GM23248 (cell line): ENCODE results near the gene CLCF1.

ENCODE experiments used
- EZH2 ChIP-seq: fragments of 200-600 bp; sonication (generic); IDR thresholded peaks from 2 replicates; pipeline ENCODE4 v1.6.1; 2018; ENCODE audit warnings: antibody characterized with exemption, mild to moderate bottlenecking; ENCODE audit not compliant: insufficient read depth, poor library complexity, severe bottlenecking
- EZH2phosphoT487 ChIP-seq: fragments of 200-600 bp; sonication (generic); IDR thresholded peaks from 2 replicates; pipeline ENCODE4 v1.6.1; 2018; ENCODE audit warnings: antibody characterized with exemption, moderate library complexity, mild to moderate bottlenecking, low read depth; ENCODE audit not compliant: insufficient read depth

DNA sequence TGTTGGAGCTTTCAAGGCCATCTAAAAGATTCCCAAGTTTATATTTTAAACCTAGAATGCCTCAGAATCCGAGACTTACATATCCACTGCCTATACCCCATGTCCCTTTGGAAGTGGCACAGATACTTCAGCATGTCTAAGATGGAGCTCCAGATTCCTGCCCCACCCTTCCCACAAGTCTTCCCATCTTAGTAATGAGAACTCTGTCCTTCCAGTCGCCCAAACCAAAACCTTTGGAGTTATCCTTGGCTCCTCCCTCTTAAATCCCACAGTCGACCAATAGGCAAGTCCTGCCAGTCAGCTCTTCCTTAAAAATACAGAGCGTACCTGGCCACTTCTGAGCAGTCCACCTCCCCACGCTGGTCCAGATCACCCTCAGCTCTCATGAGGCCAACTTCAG lies 24.4 kb downstream of the CLCF1 start:
- no peak for TF ChIP-seq EZH2phosphoT487
- no peak for TF ChIP-seq EZH2
